ENCODE results near the gene RPH3AL. TPM values are rescaled to one million over a fixed set of nuclear protein-coding genes. Genes with fewer than 3 reads are reported as not detected.
"Not testable (repeated sequence)": the region's sequence is repeated elsewhere in the genome, so short reads cannot be mapped to it uniquely, and the experiment has no call there.

Gene RPH3AL
- total and polyA plus RNA-seq, 2 donors from 2014 or later = 18.1 to 55.9 TPM

- TF ChIP-seq, protein P1, sequence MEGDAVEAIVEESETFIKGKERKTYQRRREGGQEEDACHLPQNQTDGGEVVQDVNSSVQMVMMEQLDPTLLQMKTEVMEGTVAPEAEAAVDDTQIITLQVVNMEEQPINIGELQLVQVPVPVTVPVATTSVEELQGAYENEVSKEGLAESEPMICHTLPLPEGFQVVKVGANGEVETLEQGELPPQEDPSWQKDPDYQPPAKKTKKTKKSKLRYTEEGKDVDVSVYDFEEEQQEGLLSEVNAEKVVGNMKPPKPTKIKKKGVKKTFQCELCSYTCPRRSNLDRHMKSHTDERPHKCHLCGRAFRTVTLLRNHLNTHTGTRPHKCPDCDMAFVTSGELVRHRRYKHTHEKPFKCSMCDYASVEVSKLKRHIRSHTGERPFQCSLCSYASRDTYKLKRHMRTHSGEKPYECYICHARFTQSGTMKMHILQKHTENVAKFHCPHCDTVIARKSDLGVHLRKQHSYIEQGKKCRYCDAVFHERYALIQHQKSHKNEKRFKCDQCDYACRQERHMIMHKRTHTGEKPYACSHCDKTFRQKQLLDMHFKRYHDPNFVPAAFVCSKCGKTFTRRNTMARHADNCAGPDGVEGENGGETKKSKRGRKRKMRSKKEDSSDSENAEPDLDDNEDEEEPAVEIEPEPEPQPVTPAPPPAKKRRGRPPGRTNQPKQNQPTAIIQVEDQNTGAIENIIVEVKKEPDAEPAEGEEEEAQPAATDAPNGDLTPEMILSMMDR (IDR thresholded peaks at IDR 0.05; ENCODE audit: borderline replicate concordance, extremely low read depth, insufficient read depth) = no peak
- H3K9me3 ChIP-seq (ENCODE audit: control insufficient read depth in 2 of 3, insufficient read depth in 1 of 3, low read length in 3 of 3) = peaks cover 0 to 5% (median 0%) of the 10 kb centered on the region in 3 donors
- peak in 1 of 5 donors; percentile 12 for DNase-seq
- intact Hi-C loops (cut with DNase I) = no loop called here
- H3K27me3 ChIP-seq (ENCODE audit: control insufficient read depth, insufficient read depth, low read length) = no peaks in the 10 kb centered on the region
- H3K4me1 ChIP-seq (ENCODE audit: control insufficient read depth in 2 of 3, insufficient read depth in 2 of 3, low read depth in 1 of 3, low read length in 3 of 3) = peaks cover 0 to 4% (median 0%) of the 10 kb centered on the region in 3 donors
- no peak overlapping the region for H3K4me3 ChIP-seq (ENCODE audit: low read length in 3 of 3)
- FAIRE-seq = no peak
- H3K9ac ChIP-seq (ENCODE audit: low read length in 3 of 3) = no peak overlapping the region
- H3K27ac ChIP-seq (ENCODE audit: low read depth in 2 of 2, low read length in 2 of 2) = no peak overlapping the region
- peaks cover 5 to 8% (median 7%) of the 10 kb centered on the region in 3 donors for H3K36me3 ChIP-seq (ENCODE audit: control insufficient read depth in 2 of 3, insufficient read depth in 3 of 3, low read length in 3 of 3)
These were observed 106.4 kb downstream of the RPH3AL start for GRCh38 chr17:246226-246625.

DNA sequence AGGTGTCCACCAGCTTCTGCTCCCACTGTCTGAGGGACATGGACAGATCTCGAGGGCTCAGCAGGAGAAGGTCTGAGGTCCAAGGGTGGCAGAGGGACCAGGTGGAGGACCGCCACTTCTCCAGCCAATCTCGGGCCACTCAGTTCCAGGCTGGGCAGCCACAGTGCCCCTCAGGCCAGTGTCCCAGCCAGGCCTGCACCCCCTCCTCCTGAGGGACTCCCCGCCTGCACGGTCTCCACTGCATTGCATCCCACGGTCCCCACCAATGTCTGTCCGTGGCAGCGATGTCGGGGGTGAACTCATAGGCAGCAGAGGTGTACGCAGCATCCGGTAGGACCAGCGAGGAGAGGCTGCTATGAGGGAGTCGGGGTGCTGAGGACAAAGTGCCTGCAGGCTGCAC is 107.0 kb downstream of the RPH3AL start:
- DNase-seq = peak in 1 of 5 donors; percentile 45
- Histone ChIP-seq H3K36me3 (ENCODE audit: control insufficient read depth in 2 of 3, insufficient read depth in 3 of 3, low read length in 3 of 3) (peaks cover 5 to 8% (median 7%) of the 10 kb centered on the region in 3 donors), H3K9ac (ENCODE audit: low read length in 3 of 3) (no peak overlapping the region), H3K9me3 (ENCODE audit: control insufficient read depth in 2 of 3, insufficient read depth in 1 of 3, low read length in 3 of 3) (peaks cover 0 to 5% (median 0%) of the 10 kb centered on the region in 3 donors), H3K27me3 (ENCODE audit: control insufficient read depth, insufficient read depth, low read length) (no peaks in the 10 kb centered on the region), H3K27ac (ENCODE audit: low read depth in 2 of 2, low read length in 2 of 2) (no peak overlapping the region), H3K4me1 (ENCODE audit: control insufficient read depth in 2 of 3, insufficient read depth in 2 of 3, low read depth in 1 of 3, low read length in 3 of 3) (peaks cover 0 to 4% (median 0%) of the 10 kb centered on the region in 3 donors), H3K4me3 (ENCODE audit: low read length in 3 of 3) (no peak overlapping the region)
- FAIRE-seq = no peak
- intact Hi-C loops (cut with DNase I) = no loop called here
- TF ChIP-seq, protein P1 (IDR thresholded peaks at IDR 0.05; ENCODE audit: borderline replicate concordance, extremely low read depth, insufficient read depth) = no peak

DNA sequence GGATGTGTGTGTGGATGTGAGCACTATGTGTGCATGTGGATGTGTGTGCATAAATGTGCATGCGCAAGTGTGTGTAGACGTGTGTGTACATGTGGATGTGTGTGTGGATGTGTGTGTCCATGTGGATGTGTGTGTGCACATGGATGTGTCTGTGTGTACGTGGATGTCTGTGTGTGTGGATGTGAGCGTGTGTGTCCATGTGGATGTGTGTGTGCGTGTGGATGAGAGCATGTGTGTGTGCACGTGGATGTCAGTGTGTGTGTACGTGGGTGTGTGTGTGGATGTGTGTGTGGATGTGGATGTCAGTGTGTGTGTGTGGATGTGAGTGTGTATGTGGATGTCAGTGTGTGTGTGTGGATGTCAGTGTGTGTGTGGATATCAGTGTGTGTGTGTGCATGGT is 107.6 kb downstream of the RPH3AL start:
- H3K9ac ChIP-seq (ENCODE audit: low read length in 3 of 3) = no peak overlapping the region
- TF ChIP-seq, protein P1 (IDR thresholded peaks at IDR 0.05; ENCODE audit: borderline replicate concordance, extremely low read depth, insufficient read depth) = no peak
- H3K9me3 ChIP-seq (ENCODE audit: control insufficient read depth in 2 of 3, insufficient read depth in 1 of 3, low read length in 3 of 3) = peaks cover 0 to 5% (median 0%) of the 10 kb centered on the region in 3 donors
- intact Hi-C loops (cut with DNase I) = no loop called here
- DNase-seq (peak in 1 of 5 donors; percentile 20), FAIRE-seq (no peak)
- H3K27ac ChIP-seq (ENCODE audit: low read depth in 2 of 2, low read length in 2 of 2) = no peak overlapping the region
- no peaks in the 10 kb centered on the region for H3K27me3 ChIP-seq (ENCODE audit: control insufficient read depth, insufficient read depth, low read length)
- H3K4me1 ChIP-seq (ENCODE audit: control insufficient read depth in 2 of 3, insufficient read depth in 2 of 3, low read depth in 1 of 3, low read length in 3 of 3) = peaks cover 0 to 4% (median 0%) of the 10 kb centered on the region in 3 donors
- H3K4me3 ChIP-seq (ENCODE audit: low read length in 3 of 3) = peak overlapping the region in 1 of 3 donors; percentile 1
- peaks cover 5 to 8% (median 7%) of the 10 kb centered on the region in 3 donors for H3K36me3 ChIP-seq (ENCODE audit: control insufficient read depth in 2 of 3, insufficient read depth in 3 of 3, low read length in 3 of 3)

DNA sequence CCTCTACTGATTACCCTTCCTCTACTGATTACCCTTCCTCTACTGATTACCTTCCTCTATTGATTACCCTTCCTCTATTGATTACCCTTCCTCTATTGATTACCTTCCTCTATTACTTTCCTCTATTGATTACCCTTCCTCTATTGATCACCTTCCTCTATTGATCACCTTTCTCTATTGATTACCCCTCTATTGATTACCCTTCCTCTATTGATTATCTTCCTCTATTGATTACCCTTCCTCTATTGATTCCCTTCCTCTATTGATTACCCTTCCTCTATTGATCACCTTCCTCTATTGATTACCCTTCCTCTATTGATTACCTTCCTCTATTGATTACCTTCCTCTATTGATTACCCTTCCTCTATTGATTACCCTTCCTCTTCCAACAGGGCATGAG is 108.7 kb downstream of the RPH3AL start:
- H3K4me3 ChIP-seq (ENCODE audit: low read length in 3 of 3); H3K27ac ChIP-seq (ENCODE audit: low read depth in 2 of 2, low read length in 2 of 2); FAIRE-seq; H3K9ac ChIP-seq (ENCODE audit: low read length in 3 of 3); intact Hi-C loops (cut with DNase I); H3K36me3 ChIP-seq (ENCODE audit: control insufficient read depth in 2 of 3, insufficient read depth in 3 of 3, low read length in 3 of 3); H3K9me3 ChIP-seq (ENCODE audit: control insufficient read depth in 2 of 3, insufficient read depth in 1 of 3, low read length in 3 of 3); H3K4me1 ChIP-seq (ENCODE audit: control insufficient read depth in 2 of 3, insufficient read depth in 2 of 3, low read depth in 1 of 3, low read length in 3 of 3); H3K27me3 ChIP-seq (ENCODE audit: control insufficient read depth, insufficient read depth, low read length); DNase-seq: not testable (repeated sequence)
